Activated CD4-positive, alpha-beta memory T cell treated with anti-CD3 and anti-CD28 coated beads for 36 hours (primary cell): ENCODE measurements around the gene RND1. TPM values are rescaled to one million over a fixed set of nuclear protein-coding genes. Genes with fewer than 3 reads are reported as not detected.
"Not testable (repeated sequence)": the region's sequence is repeated elsewhere in the genome, so short reads cannot be mapped to it uniquely, and the experiment has no call there.

Source experiments
- CTCF ChIA-PET: fragments of 350-600 bp; sonication (Branson Sonifier 250); formaldehyde crosslinking; loops from one replicate; lab custom pipeline; 2021; ENCODE audit warnings: antibody characterized with exemption, inconsistent platforms; lab: Charles Lee
- POLR2A ChIA-PET: fragments of 350-600 bp; sonication (Branson Sonifier 250); formaldehyde crosslinking; loops from one replicate; lab custom pipeline; 2021; ENCODE audit warnings: antibody characterized with exemption; lab: Charles Lee
- DNase-seq: peaks from one replicate; pipeline ENCODE4 v3.0.0-alpha.2; 2020
- H3K27ac Mint-ChIP-seq: one replicate; pipeline ENCODE4 v1.8.0; 2021; ENCODE audit warnings: mixed read lengths
- H3K27me3 Mint-ChIP-seq: one replicate; pipeline ENCODE4 v1.8.0; 2021; ENCODE audit warnings: mixed read lengths
- H3K36me3 Mint-ChIP-seq: one replicate; pipeline ENCODE4 v1.8.0; 2021; ENCODE audit warnings: mixed read lengths
- H3K4me1 Mint-ChIP-seq: one replicate; pipeline ENCODE4 v1.8.0; 2021; ENCODE audit warnings: low read depth, mixed read lengths
- H3K4me3 Mint-ChIP-seq: one replicate; pipeline ENCODE4 v1.8.0; 2021; ENCODE audit warnings: mild to moderate bottlenecking, mixed read lengths
- H3K9me3 Mint-ChIP-seq: one replicate; pipeline ENCODE4 v1.8.0; 2021; ENCODE audit warnings: mixed read lengths
- intact Hi-C: fragments of 100-400 bp; cut with micrococcal nuclease; formaldehyde crosslinking; loops from one replicate; pipeline ENCODE4 v1.15.1; 2023
- total RNA-seq, 2 experiments: library from RNA; stranded (reverse); gene quantifications; one replicate each; pipeline ENCODE4 v1.2.3, GENCODE V29; 2021

RND1 gene
- 1 to 10 TPM; 2.4 to 3.5 TPM for total RNA-seq

- H3K9me3 Mint-ChIP-seq = no peaks in the 10 kb centered on the region
- peaks cover 20% of the 10 kb centered on the region for H3K4me1 Mint-ChIP-seq
- peak; percentile 91 for DNase-seq
- peak within 1 kb of the TSS; percentile 85 for H3K4me3 Mint-ChIP-seq
- intact Hi-C loops = loop anchor here (1.0 to 5.0 kb wide), 2 partner anchors 13 to 72 kb away; partner anchors contain the start of gene DDX23
- CTCF ChIA-PET = interaction anchor here (0.7 to 8.6 kb wide), 13 partner anchors 12 to 1229 kb away, joined by 3 to 106 read pairs (median 3); partner anchors contain the start of gene DDX23
- H3K36me3 Mint-ChIP-seq = no peaks in the 10 kb centered on the region
- peaks cover 14% of the 10 kb centered on the region for H3K27me3 Mint-ChIP-seq
- POLR2A ChIA-PET = interaction anchor here (0.6 to 3.2 kb wide), 9 partner anchors 9 to 545 kb away, joined by 3 to 27 read pairs (median 4); partner anchors contain the start of genes ARF3, DDX23, FKBP11 and RHEBL1
- peak within 1 kb of the TSS; percentile 74 for H3K27ac Mint-ChIP-seq
These were observed at the start of gene RND1 for GRCh38 chr12:48865281-48866051. RND1 (minus strand) TSS chr12:48865870; CDS start chr12:48865767, 103 bp downstream.

- intact Hi-C loops = no loop called here
- Mint-ChIP-seq H3K9me3 (no peaks in the 10 kb centered on the region), H3K27ac (no peak overlapping the region), H3K4me3 (no peak overlapping the region), H3K27me3 (no peaks in the 10 kb centered on the region), H3K36me3 (no peaks in the 10 kb centered on the region), H3K4me1 (no peaks in the 10 kb centered on the region)
- POLR2A ChIA-PET = interaction anchor here (0.9 kb wide), 1 partner anchor 45 kb away, joined by 3 read pairs; the partner anchor contains the start of gene RND1
- no peak for DNase-seq
- CTCF ChIA-PET = interaction anchor here (0.5 to 2.6 kb wide), 3 partner anchors 14 to 634 kb away, joined by 3 to 8 read pairs (median 3); no protein-coding TSS in a partner anchor
These were observed 44.5 kb upstream of the RND1 start for GRCh38 chr12:48910196-48910595.

GRCh38 chr12:48909698-48910097, 44.0 kb upstream of the RND1 start:
- H3K4me3 Mint-ChIP-seq, H3K4me1 Mint-ChIP-seq, DNase-seq, intact Hi-C loops, POLR2A ChIA-PET, H3K27ac Mint-ChIP-seq, H3K9me3 Mint-ChIP-seq, H3K36me3 Mint-ChIP-seq, H3K27me3 Mint-ChIP-seq: not testable (repeated sequence)
- CTCF ChIA-PET = interaction anchor here (0.6 to 2.6 kb wide), 2 partner anchors 15 to 19 kb away, joined by 3 to 8 read pairs; no protein-coding TSS in a partner anchor

GRCh38 chr12:48907245-48907644, 41.6 kb upstream of the RND1 start:
- Mint-ChIP-seq H3K36me3 (no peaks in the 10 kb centered on the region), H3K4me3 (no peak overlapping the region), H3K4me1 (peaks cover 2% of the 10 kb centered on the region), H3K9me3 (no peaks in the 10 kb centered on the region), H3K27me3 (no peaks in the 10 kb centered on the region), H3K27ac (no peak overlapping the region)
- CTCF ChIA-PET = interaction anchor here (1.6 kb wide), 1 partner anchor 90 kb away, joined by 3 read pairs; no protein-coding TSS in a partner anchor
- DNase-seq = no peak
- POLR2A ChIA-PET = no interaction called here
- intact Hi-C loops = no loop called here

- H3K4me1 Mint-ChIP-seq = peaks cover 2% of the 10 kb centered on the region
- peak; percentile 89 for DNase-seq
- POLR2A ChIA-PET = interaction anchor here (0.8 kb wide), 1 partner anchor 52 kb away, joined by 3 read pairs; the partner anchor contains the start of gene DDX23
- H3K9me3 Mint-ChIP-seq = no peaks in the 10 kb centered on the region
- no peaks in the 10 kb centered on the region for H3K36me3 Mint-ChIP-seq
- peak overlapping the region; percentile 70 for H3K4me3 Mint-ChIP-seq
- intact Hi-C loops = loop anchor here (5.0 kb wide), 2 partner anchors 73 to 93 kb away; partner anchors contain the start of genes DDN and WNT1
- CTCF ChIA-PET = interaction anchor here (0.5 to 7.1 kb wide), 30 partner anchors 8 to 168 kb away, joined by 3 to 68 read pairs (median 5); partner anchors contain the start of genes ARF3, DDX23, FKBP11 and PRKAG1
- no peak overlapping the region for H3K27ac Mint-ChIP-seq
- no peaks in the 10 kb centered on the region for H3K27me3 Mint-ChIP-seq
These were observed 38.3 kb upstream of the RND1 start for GRCh38 chr12:48903982-48904411.

GRCh38 chr12:48903363-48903981, 37.8 kb upstream of the RND1 start:
- Mint-ChIP-seq H3K36me3 (no peaks in the 10 kb centered on the region), H3K27ac (no peak overlapping the region), H3K4me3 (peak overlapping the region; percentile 52), H3K9me3 (no peaks in the 10 kb centered on the region), H3K4me1 (peaks cover 2% of the 10 kb centered on the region), H3K27me3 (no peaks in the 10 kb centered on the region)
- no peak for DNase-seq
- intact Hi-C loops = loop anchor here (5.0 kb wide), 2 partner anchors 74 to 94 kb away; partner anchors contain the start of genes DDN and WNT1
- POLR2A ChIA-PET = interaction anchor here (0.8 kb wide), 1 partner anchor 52 kb away, joined by 3 read pairs; the partner anchor contains the start of gene DDX23
- CTCF ChIA-PET = interaction anchor here (0.6 to 7.1 kb wide), 24 partner anchors 10 to 230 kb away, joined by 3 to 68 read pairs (median 6); partner anchors contain the start of genes ARF3, DDX23, FKBP11 and RND1

- Mint-ChIP-seq H3K9me3 (no peaks in the 10 kb centered on the region), H3K36me3 (no peaks in the 10 kb centered on the region), H3K27ac (no peak overlapping the region), H3K4me3 (no peak overlapping the region), H3K27me3 (no peaks in the 10 kb centered on the region), H3K4me1 (peaks cover 2% of the 10 kb centered on the region)
- POLR2A ChIA-PET = interaction anchor here (0.6 to 1.4 kb wide), 2 partner anchors 24 to 49 kb away, joined by 3 to 10 read pairs; partner anchors contain the start of genes DDX23 and FKBP11
- DNase-seq = peak; percentile 24
- intact Hi-C loops = loop anchor here (2.0 to 5.0 kb wide), 3 partner anchors 36 to 96 kb away; partner anchors contain the start of genes DDN and WNT1
- CTCF ChIA-PET = interaction anchor here (0.6 to 7.1 kb wide), 14 partner anchors 11 to 295 kb away, joined by 3 to 68 read pairs (median 5); partner anchors contain the start of genes DDX23, FKBP11 and WNT1
These were observed 35.6 kb upstream of the RND1 start for GRCh38 chr12:48901278-48901677.

GRCh38 chr12:48899651-48900050, 34.0 kb upstream of the RND1 start:
- no peak overlapping the region for H3K27ac Mint-ChIP-seq
- H3K4me1 Mint-ChIP-seq = peaks cover 2% of the 10 kb centered on the region
- CTCF ChIA-PET = interaction anchor here (0.9 to 7.1 kb wide), 3 partner anchors 9 to 85 kb away, joined by 3 to 68 read pairs (median 66); partner anchors contain the start of gene DDX23
- no peaks in the 10 kb centered on the region for H3K9me3 Mint-ChIP-seq
- no peak for DNase-seq
- POLR2A ChIA-PET = no interaction called here
- no peak overlapping the region for H3K4me3 Mint-ChIP-seq
- H3K27me3 Mint-ChIP-seq = no peaks in the 10 kb centered on the region
- intact Hi-C loops = loop anchor here (2.0 to 5.0 kb wide), 3 partner anchors 37 to 98 kb away; partner anchors contain the start of genes DDN and WNT1
- no peaks in the 10 kb centered on the region for H3K36me3 Mint-ChIP-seq

- intact Hi-C loops = no loop called here
- POLR2A ChIA-PET = no interaction called here
- Mint-ChIP-seq H3K4me3 (no peak overlapping the region), H3K27me3 (peaks cover 12% of the 10 kb centered on the region), H3K4me1 (peaks cover 7% of the 10 kb centered on the region), H3K27ac (no peak overlapping the region), H3K36me3 (no peaks in the 10 kb centered on the region), H3K9me3 (no peaks in the 10 kb centered on the region)
- CTCF ChIA-PET = interaction anchor here (1.0 to 3.1 kb wide), 4 partner anchors 40 to 94 kb away, joined by 3 to 18 read pairs (median 4); partner anchors contain the start of genes DDX23 and WNT1
- DNase-seq = no peak
These were observed 28.6 kb upstream of the RND1 start for GRCh38 chr12:48894271-48894670.

- Mint-ChIP-seq H3K36me3 (no peaks in the 10 kb centered on the region), H3K4me3 (peak overlapping the region; percentile 32)
These were observed 25.2 kb upstream of the RND1 start for GRCh38 chr12:48890657-48891418.

More at GRCh38 chr12:48890657-48891418, 25.2 kb upstream of the RND1 start:
- intact Hi-C loops = loop anchor here (1.0 kb wide), 2 partner anchors 38 to 72 kb away; no protein-coding TSS in a partner anchor
- Mint-ChIP-seq H3K9me3 (no peaks in the 10 kb centered on the region), H3K27ac (no peak overlapping the region), H3K4me1 (peaks cover 7% of the 10 kb centered on the region), H3K27me3 (peaks cover 12% of the 10 kb centered on the region)
- ChIA-PET POLR2A (interaction anchor here (0.8 to 2.4 kb wide), 4 partner anchors 25 to 44 kb away, joined by 3 to 18 read pairs (median 5); partner anchors contain the start of genes DDX23 and RND1), CTCF (interaction anchor here (0.6 to 5.3 kb wide), 33 partner anchors 9 to 353 kb away, joined by 3 to 204 read pairs (median 4); partner anchors contain the start of genes DDX23, FKBP11, RHEBL1 and RND1)
- peak; percentile 87 for DNase-seq
